ENCODE results near the gene NRGN.
"Not testable (repeated sequence)": the region's sequence is repeated elsewhere in the genome, so short reads cannot be mapped to it uniquely, and the experiment has no call there.

Gene NRGN

GRCh38 chr11:124770959-124771358, 31.2 kb downstream of the NRGN start:
- H3K27me3 ChIP-seq (ENCODE audit: control insufficient read depth, insufficient read depth, low read length); H3K9me3 ChIP-seq (replicated peaks; ENCODE audit: low read length); H3K9ac ChIP-seq (ENCODE audit: low read depth, low read length); H3K4me3 ChIP-seq (ENCODE audit: low read length); H3K4me2 ChIP-seq (ENCODE audit: low read length): not testable (repeated sequence)
- Histone ChIP-seq H3K4me1 (ENCODE audit: control insufficient read depth, insufficient read depth, low read length) (peaks cover 22% of the 10 kb centered on the region), H3K36me3 (ENCODE audit: insufficient read depth, low read length) (peaks cover 26% of the 10 kb centered on the region)

GRCh38 chr11:124776865-124777645, 37.3 kb downstream of the NRGN start:
- Histone ChIP-seq H3K4me2 (ENCODE audit: low read length) (no peak overlapping the region), H3K4me1 (ENCODE audit: control insufficient read depth, insufficient read depth, low read length) (no peaks in the 10 kb centered on the region), H3K9me3 (replicated peaks; ENCODE audit: low read length) (no peaks in the 10 kb centered on the region), H3K36me3 (ENCODE audit: insufficient read depth, low read length) (no peaks in the 10 kb centered on the region), H3K9ac (ENCODE audit: low read depth, low read length) (no peak overlapping the region), H3K4me3 (ENCODE audit: low read length) (no peak overlapping the region), H3K27me3 (ENCODE audit: control insufficient read depth, insufficient read depth, low read length) (no peaks in the 10 kb centered on the region)

GRCh38 chr11:124778281-124778680, 38.5 kb downstream of the NRGN start:
- Histone ChIP-seq H3K27me3 (ENCODE audit: control insufficient read depth, insufficient read depth, low read length) (no peaks in the 10 kb centered on the region), H3K36me3 (ENCODE audit: insufficient read depth, low read length) (no peaks in the 10 kb centered on the region), H3K4me3 (ENCODE audit: low read length) (no peak overlapping the region)

GRCh38 chr11:124779568-124779967, 39.8 kb downstream of the NRGN start:
- Histone ChIP-seq H3K9ac (ENCODE audit: low read depth, low read length) (no peak overlapping the region), H3K27me3 (ENCODE audit: control insufficient read depth, insufficient read depth, low read length) (no peaks in the 10 kb centered on the region), H3K4me1 (ENCODE audit: control insufficient read depth, insufficient read depth, low read length) (no peaks in the 10 kb centered on the region), H3K9me3 (replicated peaks; ENCODE audit: low read length) (no peaks in the 10 kb centered on the region), H3K36me3 (ENCODE audit: insufficient read depth, low read length) (no peaks in the 10 kb centered on the region), H3K4me2 (ENCODE audit: low read length) (no peak overlapping the region), H3K4me3 (ENCODE audit: low read length) (no peak overlapping the region)

More at GRCh38 chr11:124778281-124778680, 38.5 kb downstream of the NRGN start:
- Histone ChIP-seq H3K9ac (ENCODE audit: low read depth, low read length) (no peak overlapping the region), H3K4me2 (ENCODE audit: low read length) (no peak overlapping the region), H3K9me3 (replicated peaks; ENCODE audit: low read length) (no peaks in the 10 kb centered on the region), H3K4me1 (ENCODE audit: control insufficient read depth, insufficient read depth, low read length) (no peaks in the 10 kb centered on the region)

- Histone ChIP-seq H3K4me3 (ENCODE audit: low read length) (no peak overlapping the region), H3K9me3 (replicated peaks; ENCODE audit: low read length) (no peaks in the 10 kb centered on the region), H3K36me3 (ENCODE audit: insufficient read depth, low read length) (no peaks in the 10 kb centered on the region), H3K9ac (ENCODE audit: low read depth, low read length) (no peak overlapping the region), H3K27me3 (ENCODE audit: control insufficient read depth, insufficient read depth, low read length) (no peaks in the 10 kb centered on the region), H3K4me1 (ENCODE audit: control insufficient read depth, insufficient read depth, low read length) (peaks cover under 1% of the 10 kb centered on the region), H3K4me2 (ENCODE audit: low read length) (no peak overlapping the region)
Measured at GRCh38 chr11:124783002-124783401, 43.3 kb downstream of the NRGN start.

GRCh38 chr11:124784051-124784450, 44.3 kb downstream of the NRGN start:
- H3K4me3 ChIP-seq (ENCODE audit: low read length): no peak overlapping the region
- no peaks in the 10 kb centered on the region for H3K36me3 ChIP-seq (ENCODE audit: insufficient read depth, low read length)
- no peak overlapping the region for H3K4me2 ChIP-seq (ENCODE audit: low read length)
- H3K9ac ChIP-seq (ENCODE audit: low read depth, low read length): no peak overlapping the region
- H3K4me1 ChIP-seq (ENCODE audit: control insufficient read depth, insufficient read depth, low read length): peaks cover 5% of the 10 kb centered on the region
- no peaks in the 10 kb centered on the region for H3K27me3 ChIP-seq (ENCODE audit: control insufficient read depth, insufficient read depth, low read length)
- H3K9me3 ChIP-seq (replicated peaks; ENCODE audit: low read length): no peaks in the 10 kb centered on the region

- no peak overlapping the region for H3K4me3 ChIP-seq (ENCODE audit: low read length)
- no peak overlapping the region for H3K9ac ChIP-seq (ENCODE audit: low read depth, low read length)
- H3K27me3 ChIP-seq (ENCODE audit: control insufficient read depth, insufficient read depth, low read length): no peaks in the 10 kb centered on the region
- H3K4me2 ChIP-seq (ENCODE audit: low read length): no peak overlapping the region
- no peaks in the 10 kb centered on the region for H3K36me3 ChIP-seq (ENCODE audit: insufficient read depth, low read length)
- peaks cover 22% of the 10 kb centered on the region for H3K4me1 ChIP-seq (ENCODE audit: control insufficient read depth, insufficient read depth, low read length)
- no peaks in the 10 kb centered on the region for H3K9me3 ChIP-seq (replicated peaks; ENCODE audit: low read length)
Measured at GRCh38 chr11:124788521-124788920, 48.8 kb downstream of the NRGN start.

- H3K27me3 ChIP-seq (ENCODE audit: control insufficient read depth, insufficient read depth, low read length): no peaks in the 10 kb centered on the region
- peaks cover 23% of the 10 kb centered on the region for H3K4me1 ChIP-seq (ENCODE audit: control insufficient read depth, insufficient read depth, low read length)
- H3K4me2 ChIP-seq (ENCODE audit: low read length): no peak overlapping the region
- no peak overlapping the region for H3K4me3 ChIP-seq (ENCODE audit: low read length)
- H3K9ac ChIP-seq (ENCODE audit: low read depth, low read length): no peak overlapping the region
- H3K9me3 ChIP-seq (replicated peaks; ENCODE audit: low read length): no peaks in the 10 kb centered on the region
- no peaks in the 10 kb centered on the region for H3K36me3 ChIP-seq (ENCODE audit: insufficient read depth, low read length)
Measured at GRCh38 chr11:124791626-124792341, 52.0 kb downstream of the NRGN start.

GRCh38 chr11:124793466-124794278, 53.9 kb downstream of the NRGN start:
- no peak overlapping the region for H3K4me2 ChIP-seq (ENCODE audit: low read length)
- H3K27me3 ChIP-seq (ENCODE audit: control insufficient read depth, insufficient read depth, low read length): no peaks in the 10 kb centered on the region
- H3K36me3 ChIP-seq (ENCODE audit: insufficient read depth, low read length): no peaks in the 10 kb centered on the region
- peaks cover 26% of the 10 kb centered on the region for H3K4me1 ChIP-seq (ENCODE audit: control insufficient read depth, insufficient read depth, low read length)
- H3K9ac ChIP-seq (ENCODE audit: low read depth, low read length): no peak overlapping the region
- H3K4me3 ChIP-seq (ENCODE audit: low read length): no peak overlapping the region
- no peaks in the 10 kb centered on the region for H3K9me3 ChIP-seq (replicated peaks; ENCODE audit: low read length)

- peaks cover 35% of the 10 kb centered on the region for H3K4me1 ChIP-seq (ENCODE audit: control insufficient read depth, insufficient read depth, low read length)
Measured at GRCh38 chr11:124796312-124796711, 56.6 kb downstream of the NRGN start.

More at GRCh38 chr11:124796312-124796711, 56.6 kb downstream of the NRGN start:
- no peak overlapping the region for H3K9ac ChIP-seq (ENCODE audit: low read depth, low read length)
- no peaks in the 10 kb centered on the region for H3K36me3 ChIP-seq (ENCODE audit: insufficient read depth, low read length)
- H3K4me2 ChIP-seq (ENCODE audit: low read length): no peak overlapping the region
- no peaks in the 10 kb centered on the region for H3K9me3 ChIP-seq (replicated peaks; ENCODE audit: low read length)
- no peaks in the 10 kb centered on the region for H3K27me3 ChIP-seq (ENCODE audit: control insufficient read depth, insufficient read depth, low read length)
- no peak overlapping the region for H3K4me3 ChIP-seq (ENCODE audit: low read length)

Data from skeletal muscle satellite cell (primary cell).